HG03378 (cell line): ENCODE data around the gene RAD23A.
"Not testable (repeated sequence)": the region's sequence is repeated elsewhere in the genome, so short reads cannot be mapped to it uniquely, and the experiment has no call there.

ENCODE experiments used
- ATAC-seq: cut with Tn5 transposase; IDR thresholded peaks from one replicate; pipeline ENCODE4 v1.9.1; 2021; ENCODE audit warnings: mild to moderate bottlenecking, moderate library complexity; ENCODE audit not compliant: unreplicated experiment

Gene RAD23A

DNA sequence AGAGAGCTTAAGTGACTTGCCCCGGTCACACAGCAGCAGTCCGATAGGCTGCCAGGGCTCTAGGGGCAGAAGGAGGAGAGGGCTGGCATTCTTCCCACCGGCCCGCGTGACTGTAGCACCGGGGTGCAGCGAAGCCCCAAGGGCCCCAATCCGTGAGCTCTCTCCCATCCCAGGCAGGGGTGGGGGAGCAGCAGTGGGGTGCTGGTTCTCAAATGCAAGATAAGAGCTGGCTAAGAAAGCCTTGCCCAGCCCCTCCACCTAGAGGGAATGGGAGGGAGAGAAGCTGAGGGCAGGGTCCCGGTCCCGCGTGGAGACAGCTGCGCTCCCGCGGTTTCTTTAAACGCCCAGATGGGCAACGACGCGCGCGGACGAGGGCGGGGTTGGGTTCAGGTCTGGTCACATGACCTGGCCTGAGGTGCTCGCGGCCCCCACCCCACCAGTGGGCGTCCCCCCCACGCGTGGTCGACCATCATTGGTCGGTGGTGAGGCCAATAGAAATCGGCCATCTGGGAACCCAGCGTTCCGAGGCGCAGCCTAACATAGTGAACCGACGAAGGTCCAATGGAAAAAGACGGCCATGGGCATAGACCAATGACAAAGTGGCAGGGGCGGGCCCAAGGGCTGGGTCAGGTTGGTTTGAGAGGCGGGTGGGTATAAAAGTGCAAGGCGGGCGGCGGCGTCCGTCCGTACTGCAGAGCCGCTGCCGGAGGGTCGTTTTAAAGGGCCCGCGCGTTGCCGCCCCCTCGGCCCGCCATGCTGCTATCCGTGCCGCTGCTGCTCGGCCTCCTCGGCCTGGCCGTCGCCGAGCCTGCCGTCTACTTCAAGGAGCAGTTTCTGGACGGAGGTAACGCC, 7.5 kb upstream of the RAD23A start, which contains the start of gene CALR:
Gene CALR (plus strand): TSS at position 683 of the 852 bp plus-strand sequence. CDS start 71 bp downstream, at position 754.
- ATAC-seq = peak; percentile 66

GRCh38 chr19:12938779-12939601, 6.7 kb upstream of the RAD23A start:
- no peak for ATAC-seq

GRCh38 chr19:12939975-12940423, 5.7 kb upstream of the RAD23A start:
- ATAC-seq = no peak

- no peak for ATAC-seq
Observed at GRCh38 chr19:12940897-12941296, 4.8 kb upstream of the RAD23A start.

- ATAC-seq = no peak
Observed at GRCh38 chr19:12943437-12944044, 2.1 kb upstream of the RAD23A start.

DNA sequence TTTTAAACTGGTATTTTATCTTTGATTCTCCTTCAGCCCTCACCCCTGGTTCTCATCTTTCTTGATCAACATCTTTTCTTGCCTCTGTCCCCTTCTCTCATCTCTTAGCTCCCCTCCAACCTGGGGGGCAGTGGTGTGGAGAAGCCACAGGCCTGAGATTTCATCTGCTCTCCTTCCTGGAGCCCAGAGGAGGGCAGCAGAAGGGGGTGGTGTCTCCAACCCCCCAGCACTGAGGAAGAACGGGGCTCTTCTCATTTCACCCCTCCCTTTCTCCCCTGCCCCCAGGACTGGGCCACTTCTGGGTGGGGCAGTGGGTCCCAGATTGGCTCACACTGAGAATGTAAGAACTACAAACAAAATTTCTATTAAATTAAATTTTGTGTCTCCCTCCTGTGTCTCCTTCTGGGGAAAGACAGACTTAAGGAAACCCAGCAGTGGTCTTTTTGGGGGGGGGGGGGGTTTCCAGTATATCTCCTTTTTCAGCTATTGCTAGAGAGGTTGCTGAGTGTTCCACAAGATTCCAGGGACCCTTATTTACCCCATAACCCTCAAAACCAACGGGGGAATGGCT, 1.5 kb upstream of the RAD23A start:
- ATAC-seq = no peak

DNA sequence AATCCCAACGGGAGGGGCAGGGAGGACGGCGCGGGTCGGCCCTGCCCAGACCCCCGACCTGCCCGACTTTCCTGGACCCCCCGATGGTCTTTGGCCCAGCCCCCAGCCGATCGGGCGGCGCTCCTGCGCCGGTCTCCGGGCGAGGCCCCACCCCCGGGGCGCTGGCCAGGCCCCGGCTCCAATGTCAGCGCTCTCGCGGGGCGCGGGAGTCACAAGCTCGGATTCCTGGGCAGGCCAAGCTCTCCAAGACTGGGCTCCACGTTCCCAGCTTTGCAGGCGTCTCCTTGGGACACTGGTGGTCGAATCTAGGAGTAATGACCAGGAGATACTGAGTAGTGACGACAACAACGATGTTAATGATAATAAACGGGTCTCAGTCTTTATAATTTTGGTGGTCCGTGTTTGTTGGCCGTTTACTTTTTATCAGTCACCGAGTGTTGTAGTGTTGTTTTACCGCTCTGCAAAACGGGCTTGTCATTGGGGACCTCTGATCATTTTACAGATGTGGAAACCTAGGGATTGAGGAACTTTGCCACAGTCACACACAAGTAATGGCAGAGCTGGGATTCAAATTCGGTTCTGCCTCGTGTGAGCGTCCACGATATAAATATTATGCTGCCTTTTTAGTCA, 545 bp downstream of the RAD23A start:
- ATAC-seq = no peak

DNA sequence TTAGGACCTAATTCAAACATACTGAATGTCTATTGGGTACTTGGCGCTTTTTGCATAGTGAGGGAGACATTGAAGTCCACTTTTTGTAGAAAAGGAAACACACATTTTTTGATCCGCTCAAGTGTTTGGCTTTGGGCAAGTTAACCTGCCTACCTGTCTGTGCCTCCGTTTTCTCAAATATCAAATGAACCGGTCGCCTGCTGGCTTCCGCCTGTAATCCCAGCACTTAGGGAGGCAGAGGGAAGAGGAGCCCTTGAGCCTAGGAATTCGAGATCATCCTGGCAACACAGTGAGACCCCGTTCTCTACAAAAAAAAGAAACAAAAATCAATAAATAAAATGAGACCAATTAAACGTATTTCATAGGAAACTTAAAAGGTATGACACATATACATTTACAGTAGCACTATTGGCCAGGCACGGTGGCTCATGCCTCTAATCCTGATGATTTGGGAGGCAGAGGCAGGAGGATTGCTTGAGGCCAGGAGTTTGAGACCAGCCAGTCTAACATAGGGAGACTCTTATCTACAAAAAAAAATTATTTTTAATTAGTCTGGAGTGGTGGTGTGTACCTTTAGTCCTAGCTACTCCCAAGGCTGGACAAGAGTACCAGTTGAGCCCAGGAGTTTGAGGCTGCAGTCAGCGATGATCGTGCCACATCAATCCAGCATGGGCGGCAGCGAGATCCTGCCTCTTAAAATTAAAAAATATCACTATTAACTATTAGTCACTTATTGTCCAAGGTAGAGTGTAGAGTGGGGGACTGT, 1.3 kb downstream of the RAD23A start:
- no peak for ATAC-seq

DNA sequence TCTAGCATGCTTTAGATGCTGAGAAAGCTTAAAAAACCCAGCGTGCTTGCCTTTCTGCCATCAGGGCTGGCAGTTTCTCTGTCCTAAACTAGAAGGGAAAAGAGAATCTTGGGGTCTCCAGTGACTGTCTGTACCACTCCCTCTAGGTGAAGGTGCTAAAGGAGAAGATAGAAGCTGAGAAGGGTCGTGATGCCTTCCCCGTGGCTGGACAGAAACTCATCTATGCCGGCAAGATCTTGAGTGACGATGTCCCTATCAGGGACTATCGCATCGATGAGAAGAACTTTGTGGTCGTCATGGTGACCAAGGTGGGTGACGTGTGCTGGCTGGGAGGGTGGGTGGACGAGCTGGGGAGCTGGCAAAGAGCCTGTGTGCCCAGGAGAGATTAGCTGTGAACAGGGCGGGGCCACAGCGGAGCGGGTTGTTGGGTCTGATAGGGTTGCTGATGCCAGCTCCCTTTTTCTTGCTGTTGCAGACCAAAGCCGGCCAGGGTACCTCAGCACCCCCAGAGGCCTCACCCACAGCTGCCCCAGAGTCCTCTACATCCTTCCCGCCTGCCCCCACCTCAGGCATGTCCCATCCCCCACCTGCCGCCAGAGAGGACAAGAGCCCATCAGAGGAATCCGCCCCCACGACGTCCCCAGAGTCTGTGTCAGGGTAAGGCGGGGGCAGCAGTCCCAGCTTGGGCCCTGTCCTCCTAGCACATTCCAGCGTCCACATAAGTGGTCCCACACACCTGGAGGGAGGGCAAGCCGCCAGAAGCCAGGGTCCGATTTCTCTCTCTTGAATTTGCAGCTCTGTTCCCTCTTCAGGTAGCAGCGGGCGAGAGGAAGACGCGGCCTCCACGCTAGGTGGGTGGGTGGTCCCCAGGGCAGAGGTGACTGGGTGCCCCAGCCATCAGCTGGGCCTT, 2.3 kb downstream of the RAD23A start:
- ATAC-seq = no peak

DNA sequence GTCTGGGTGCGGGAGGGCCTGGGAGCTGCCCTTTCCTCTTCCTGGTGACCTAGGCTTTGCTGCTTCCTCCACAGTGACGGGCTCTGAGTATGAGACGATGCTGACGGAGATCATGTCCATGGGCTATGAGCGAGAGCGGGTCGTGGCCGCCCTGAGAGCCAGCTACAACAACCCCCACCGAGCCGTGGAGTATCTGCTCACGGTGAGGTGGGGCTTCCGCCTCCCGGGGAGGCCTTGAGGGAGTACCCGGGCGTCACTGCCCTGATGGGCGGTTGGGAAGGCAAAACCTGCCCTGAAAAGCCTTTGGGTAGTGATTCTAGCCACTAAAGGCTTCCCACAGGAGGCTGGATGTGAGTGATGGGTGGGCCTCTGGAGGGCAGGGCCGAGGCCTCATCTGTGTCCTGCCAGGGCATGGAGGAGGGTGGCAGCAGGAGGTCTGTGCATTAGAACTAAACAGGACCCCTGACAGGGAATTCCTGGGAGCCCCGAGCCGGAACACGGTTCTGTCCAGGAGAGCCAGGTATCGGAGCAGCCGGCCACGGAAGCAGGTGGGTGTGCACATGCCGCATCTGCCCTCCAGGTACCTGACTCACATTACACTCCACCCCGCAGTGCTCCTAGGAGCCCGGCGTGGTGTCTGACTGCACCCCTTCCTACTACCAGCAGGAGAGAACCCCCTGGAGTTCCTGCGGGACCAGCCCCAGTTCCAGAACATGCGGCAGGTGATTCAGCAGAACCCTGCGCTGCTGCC, 3.1 kb downstream of the RAD23A start:
- no peak for ATAC-seq

DNA sequence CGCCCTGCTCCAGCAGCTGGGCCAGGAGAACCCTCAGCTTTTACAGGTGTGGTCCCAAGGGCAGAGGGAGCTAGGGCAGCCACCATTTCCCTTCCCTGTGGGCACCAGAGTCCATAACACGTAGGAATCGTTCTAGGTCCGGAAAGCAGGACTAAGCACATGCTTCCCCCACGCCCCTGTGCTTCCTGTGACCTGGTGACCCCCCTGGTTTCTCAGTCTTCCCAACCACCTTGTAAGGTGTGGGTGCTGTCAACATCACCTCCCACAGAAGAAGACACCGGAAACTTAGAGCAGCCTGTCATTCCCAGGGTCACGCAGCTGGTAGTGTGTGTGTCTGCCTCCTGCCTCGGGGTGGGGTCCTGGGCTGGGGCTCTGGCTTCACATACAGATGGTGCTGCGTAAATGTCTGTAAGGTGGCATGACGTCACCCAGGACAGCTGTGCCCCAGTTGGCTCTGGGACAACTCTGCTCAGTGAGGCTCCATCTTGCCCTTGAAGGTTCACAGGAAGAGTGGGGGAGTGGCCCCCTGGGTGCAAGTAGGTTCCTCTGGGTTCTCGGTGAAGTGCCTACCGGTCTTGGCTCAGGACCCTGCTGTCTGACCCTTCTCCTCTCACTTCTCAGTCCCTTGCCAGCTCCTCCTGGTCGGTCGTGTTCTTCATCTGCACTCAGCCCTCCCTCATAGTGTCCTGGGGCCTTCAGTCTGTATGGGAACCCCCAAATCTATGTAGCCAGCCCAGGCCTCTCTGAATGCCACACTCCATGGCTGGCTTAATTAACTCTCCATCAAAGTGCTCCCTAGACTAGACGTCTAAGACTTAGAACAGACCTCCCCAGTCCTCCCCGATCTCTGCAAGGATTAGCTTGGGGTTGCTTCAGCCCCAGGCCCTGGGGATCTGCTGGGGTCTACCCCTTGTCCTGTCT, 4.0 kb downstream of the RAD23A start:
- ATAC-seq = no peak

DNA sequence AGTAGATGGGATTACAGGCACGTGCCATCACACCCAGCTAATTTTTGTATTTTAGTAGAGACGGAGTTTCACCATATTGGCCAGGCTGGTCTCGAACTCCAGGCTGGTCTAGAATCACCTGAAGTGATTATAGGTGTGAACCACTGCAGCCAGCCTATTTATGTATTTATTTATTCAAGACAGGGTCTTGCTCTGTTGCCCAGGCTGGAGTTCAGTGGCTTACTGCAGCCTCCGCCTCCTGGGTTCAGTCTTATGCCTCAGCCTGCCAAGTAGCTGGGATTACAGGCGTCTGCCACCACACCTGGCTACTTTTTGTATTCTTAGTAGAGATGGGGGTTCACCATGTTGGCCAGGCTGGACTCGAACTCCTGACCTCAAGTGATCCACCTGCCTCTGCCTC, 6.4 kb downstream of the RAD23A start:
- not testable (repeated sequence) for ATAC-seq

- no peak for ATAC-seq
Observed at GRCh38 chr19:12952488-12953137, 7.0 kb downstream of the RAD23A start.

DNA sequence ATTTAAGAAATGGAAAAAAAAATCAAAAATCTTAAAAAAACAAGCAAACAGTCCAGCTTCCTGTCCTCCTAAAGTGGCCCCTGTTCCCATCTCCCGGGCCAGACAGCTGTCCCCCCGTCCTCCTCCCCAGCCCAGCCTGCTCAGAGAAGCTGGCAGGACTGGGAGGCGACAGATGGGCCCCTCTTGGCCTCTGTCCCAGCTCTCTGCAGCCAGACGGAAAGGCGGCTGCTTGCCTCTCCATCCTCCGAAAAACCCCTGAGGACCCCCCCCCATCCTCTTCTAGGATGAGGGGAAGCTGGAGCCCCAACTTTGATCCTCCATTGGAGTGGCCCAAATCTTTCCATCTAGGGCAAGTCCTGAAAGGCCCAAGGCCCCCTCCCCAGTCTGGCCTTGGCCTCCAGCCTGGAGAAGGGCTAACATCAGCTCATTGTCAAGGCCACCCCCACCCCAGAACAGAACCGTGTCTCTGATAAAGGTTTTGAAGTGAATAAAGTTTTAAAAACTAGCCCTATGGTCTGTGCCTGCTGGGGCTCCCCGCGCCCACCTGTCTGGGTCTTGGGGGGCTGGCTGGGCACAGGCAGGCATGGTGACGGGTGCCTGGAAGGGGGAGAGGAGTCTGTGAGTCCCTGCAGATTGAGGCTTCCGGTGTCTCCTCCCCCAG, 7.6 kb downstream of the RAD23A start:
- no peak for ATAC-seq

DNA sequence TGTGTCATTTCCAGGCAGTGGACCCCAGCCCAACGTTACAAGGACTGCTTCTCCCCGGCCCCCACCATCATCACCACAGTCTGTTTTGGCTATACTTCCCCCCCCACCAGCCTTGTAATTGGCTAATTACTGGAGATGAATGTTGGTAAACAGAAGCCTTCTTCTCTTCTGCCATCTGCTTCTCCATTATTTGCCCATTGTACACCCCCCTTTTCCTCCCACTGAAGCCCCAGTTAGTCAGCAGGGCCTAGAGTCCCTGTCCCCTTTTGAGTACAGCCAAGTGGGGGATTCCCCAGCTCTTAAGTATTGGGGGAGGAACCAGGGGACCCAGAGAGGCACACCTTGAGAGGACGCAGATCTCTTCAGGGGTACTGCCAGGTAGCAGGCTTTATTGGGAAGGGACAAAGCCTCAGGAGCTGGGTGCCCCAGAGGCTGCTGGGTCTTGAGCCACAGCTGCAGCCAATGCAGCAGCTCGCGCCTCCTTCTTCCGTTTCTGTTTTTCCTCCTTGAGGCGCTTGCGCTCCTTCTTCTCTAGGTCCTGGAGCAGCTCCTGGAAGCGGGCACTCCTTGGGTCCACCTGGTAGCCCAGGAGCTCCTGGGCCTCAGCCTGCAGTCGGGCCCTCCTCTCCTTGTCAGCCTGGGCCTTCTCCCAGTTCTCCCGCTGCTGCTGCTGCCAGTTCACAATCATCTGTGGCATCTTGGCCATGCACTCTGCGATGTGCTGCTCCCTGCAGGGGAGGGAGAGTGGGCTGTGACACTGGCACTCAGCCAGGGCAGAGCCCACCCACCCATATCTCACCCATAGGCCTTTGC, 8.3 kb downstream of the RAD23A start:
- no peak for ATAC-seq
